GM12864 (cell line): ENCODE results near the gene LIG1.
A peak's percentile ranks its signal among the peaks of the same experiment; 100 is the strongest.

Experiments used
- DNase-seq: peaks from one replicate; pipeline ENCODE4 v3.0.0-alpha.2; 2011; ENCODE audit warnings: low read depth
- H3K4me3 ChIP-seq: 2 replicates; pipeline ENCODE4 v1.5.1; 2011; ENCODE audit warnings: mild to moderate bottlenecking, low read depth, low read length, control low read depth
- CTCF ChIP-seq: IDR thresholded peaks from 2 replicates; pipeline ENCODE4 v1.5.1; 2011; ENCODE audit warnings: low read depth, mild to moderate bottlenecking, moderate library complexity, low read length, control low read depth, inconsistent platforms; ENCODE audit errors: missing control alignments

LIG1 gene

GRCh38 chr19:48118131-48118517, 52.0 kb downstream of the LIG1 start:
- DNase-seq = no peak
- no peak overlapping the region for H3K4me3 ChIP-seq
- TF ChIP-seq CTCF = no peak

GRCh38 chr19:48117515-48118130, 52.5 kb downstream of the LIG1 start:
- DNase-seq = no peak
- no peak overlapping the region for H3K4me3 ChIP-seq
- no peak for TF ChIP-seq CTCF

GRCh38 chr19:48113190-48113917, 56.8 kb downstream of the LIG1 start:
- DNase-seq = no peak
- H3K4me3 ChIP-seq = no peak overlapping the region
- TF ChIP-seq CTCF = no peak

- DNase-seq = no peak
- H3K4me3 ChIP-seq = no peak overlapping the region
- TF ChIP-seq CTCF = no peak
Measured at GRCh38 chr19:48111280-48111679, 58.9 kb downstream of the LIG1 start.

GRCh38 chr19:48110350-48110966, 59.7 kb downstream of the LIG1 start, which contains the start of gene PLA2G4C:
TSS of gene PLA2G4C (minus strand) at chr19:48110817. CDS start at chr19:48106529, 4,288 bp downstream.
- H3K4me3 ChIP-seq = peak within 1 kb of the TSS; percentile 69
- TF ChIP-seq CTCF = no peak
- peak; percentile 53 for DNase-seq

- H3K4me3 ChIP-seq = no peak overlapping the region
- no peak for TF ChIP-seq CTCF
- DNase-seq = no peak
Measured at GRCh38 chr19:48108997-48109782, 61.0 kb downstream of the LIG1 start.
